HG03521 (cell line): Measurements from ENCODE around the gene DCAKD.
"Not testable (repeated sequence)": the region's sequence is repeated elsewhere in the genome, so short reads cannot be mapped to it uniquely, and the experiment has no call there.

Experiments used
- ATAC-seq: cut with Tn5 transposase; IDR thresholded peaks from one replicate; pipeline ENCODE4 v1.9.1; 2021; ENCODE audit warnings: mild to moderate bottlenecking, moderate library complexity; ENCODE audit not compliant: unreplicated experiment

DCAKD gene

GRCh38 chr17:45067637-45068036 is 16.2 kb upstream of the DCAKD start:
- no peak for ATAC-seq

GRCh38 chr17:45063198-45063597 is 11.8 kb upstream of the DCAKD start:
- ATAC-seq: no peak

GRCh38 chr17:45061606-45062205 is 10.3 kb upstream of the DCAKD start:
- ATAC-seq: no peak

- ATAC-seq: peak; percentile 88
Observed at GRCh38 chr17:45060797-45061605, 9.6 kb upstream of the DCAKD start, which contains the start of gene NMT1. NMT1 (plus strand) TSS chr17:45061317; CDS start chr17:45061330, 13 bp downstream.

- no peak for ATAC-seq
Observed at GRCh38 chr17:45060382-45060796, 9.0 kb upstream of the DCAKD start.

GRCh38 chr17:45052052-45052772 is 780 bp upstream of the DCAKD start:
- no peak for ATAC-seq

- ATAC-seq: not testable (repeated sequence)
Observed at GRCh38 chr17:45051720-45052051, 254 bp upstream of the DCAKD start.

GRCh38 chr17:45050481-45051059 is 862 bp downstream of the DCAKD start:
- ATAC-seq: no peak

- ATAC-seq: no peak
Observed at GRCh38 chr17:45048795-45049563, 2.5 kb downstream of the DCAKD start.

GRCh38 chr17:45046537-45047125 is 4.8 kb downstream of the DCAKD start:
- no peak for ATAC-seq

GRCh38 chr17:45043813-45044540 is 7.5 kb downstream of the DCAKD start:
- ATAC-seq: no peak

- ATAC-seq: no peak
Observed at GRCh38 chr17:45042346-45043120, 8.9 kb downstream of the DCAKD start.

- no peak for ATAC-seq
Observed at GRCh38 chr17:45040459-45040858, 11.0 kb downstream of the DCAKD start.

GRCh38 chr17:45038728-45039634 is 12.5 kb downstream of the DCAKD start:
- no peak for ATAC-seq

- ATAC-seq: no peak
Observed at GRCh38 chr17:45036691-45037090, 14.7 kb downstream of the DCAKD start.

- no peak for ATAC-seq
Observed at GRCh38 chr17:45035848-45036247, 15.6 kb downstream of the DCAKD start.

- no peak for ATAC-seq
Observed at GRCh38 chr17:45034599-45034998, 16.8 kb downstream of the DCAKD start.

- ATAC-seq: no peak
Observed at GRCh38 chr17:45032174-45032541, 19.3 kb downstream of the DCAKD start.
